ENCODE data around the gene CHCHD6. TPM values are rescaled to one million over a fixed set of nuclear protein-coding genes. Genes with fewer than 3 reads are reported as not detected.
A peak's percentile ranks its signal among the peaks of the same experiment; 100 is the strongest.

The CHCHD6 gene
- total RNA-seq, 1 donor from 2014 or later, result 28.7 TPM

GRCh38 chr3:127001486-127002194, 297.6 kb downstream of the CHCHD6 start:
- no peak for TF ChIP-seq CTCF (IDR thresholded peaks at IDR 0.05; ENCODE audit: insufficient read depth, low read length, poor library complexity, severe bottlenecking)
- Histone ChIP-seq H3K4me3 (ENCODE audit: low read depth, low read length) (no peak overlapping the region), H3K36me3 (ENCODE audit: control insufficient read depth, insufficient read depth, low read length) (peaks cover 4% of the 10 kb centered on the region), H3K27me3 (ENCODE audit: control insufficient read depth, insufficient read depth, low read length) (no peaks in the 10 kb centered on the region)
- DNase-seq (ENCODE audit: low read depth), result no peak

GRCh38 chr3:127002195-127003174, 298.4 kb downstream of the CHCHD6 start:
- no peaks in the 10 kb centered on the region for H3K27me3 ChIP-seq (ENCODE audit: control insufficient read depth, insufficient read depth, low read length)
- H3K4me3 ChIP-seq (ENCODE audit: low read depth, low read length), result no peak overlapping the region
- H3K36me3 ChIP-seq (ENCODE audit: control insufficient read depth, insufficient read depth, low read length), result peaks cover 4% of the 10 kb centered on the region
- peak; percentile 84 for TF ChIP-seq CTCF (IDR thresholded peaks at IDR 0.05; ENCODE audit: insufficient read depth, low read length, poor library complexity, severe bottlenecking)
- DNase-seq (ENCODE audit: low read depth), result peak; percentile 52

GRCh38 chr3:127003175-127003555, 299.1 kb downstream of the CHCHD6 start:
- TF ChIP-seq CTCF (IDR thresholded peaks at IDR 0.05; ENCODE audit: insufficient read depth, low read length, poor library complexity, severe bottlenecking), result no peak
- no peak overlapping the region for H3K4me3 ChIP-seq (ENCODE audit: low read depth, low read length)
- peaks cover 4% of the 10 kb centered on the region for H3K36me3 ChIP-seq (ENCODE audit: control insufficient read depth, insufficient read depth, low read length)
- DNase-seq (ENCODE audit: low read depth), result no peak
- H3K27me3 ChIP-seq (ENCODE audit: control insufficient read depth, insufficient read depth, low read length), result no peaks in the 10 kb centered on the region

GRCh38 chr3:127003601-127004280, 299.7 kb downstream of the CHCHD6 start:
- Histone ChIP-seq H3K27me3 (ENCODE audit: control insufficient read depth, insufficient read depth, low read length) (no peaks in the 10 kb centered on the region), H3K4me3 (ENCODE audit: low read depth, low read length) (no peak overlapping the region), H3K36me3 (ENCODE audit: control insufficient read depth, insufficient read depth, low read length) (peaks cover 4% of the 10 kb centered on the region)
- TF ChIP-seq CTCF (IDR thresholded peaks at IDR 0.05; ENCODE audit: insufficient read depth, low read length, poor library complexity, severe bottlenecking), result no peak
- no peak for DNase-seq (ENCODE audit: low read depth)

GRCh38 chr3:127004641-127005397, 300.8 kb downstream of the CHCHD6 start:
- DNase-seq (ENCODE audit: low read depth), result no peak
- H3K36me3 ChIP-seq (ENCODE audit: control insufficient read depth, insufficient read depth, low read length), result peaks cover 4% of the 10 kb centered on the region
- TF ChIP-seq CTCF (IDR thresholded peaks at IDR 0.05; ENCODE audit: insufficient read depth, low read length, poor library complexity, severe bottlenecking), result no peak

More at GRCh38 chr3:127004641-127005397, 300.8 kb downstream of the CHCHD6 start:
- Histone ChIP-seq H3K4me3 (ENCODE audit: low read depth, low read length) (no peak overlapping the region), H3K27me3 (ENCODE audit: control insufficient read depth, insufficient read depth, low read length) (no peaks in the 10 kb centered on the region)
